Left lung (tissue), 10 donors: ENCODE results near the gene POU2F3. TPM values are rescaled to one million over a fixed set of nuclear protein-coding genes. Genes with fewer than 3 reads are reported as not detected.

Experiments used
- ATAC-seq: fragments of 200-7000 bp; cut with Tn5 transposase; one replicate; pipeline ENCODE4 v1.9.1; 2020; ENCODE audit warnings: moderate library complexity
- DNase-seq, 4 donors: peaks; one replicate each; pipeline ENCODE4 v3.0.0-alpha.2; 2013 to 2020
- H3K27ac ChIP-seq, 2 donors: fragments of 200-600 bp; sonication (generic) in 1 of 2; one replicate each; pipeline versions ENCODE4 v1.5.0 to v1.8.0; 2020 to 2021
- H3K27me3 ChIP-seq, 2 donors: fragments of 200-600 bp; sonication (generic) in 1 of 2; one replicate each; pipeline versions ENCODE4 v1.5.0 to v1.8.0; 2020 to 2021
- H3K36me3 ChIP-seq, 2 donors: fragments of 200-600 bp; sonication (generic) in 1 of 2; one replicate each; pipeline versions ENCODE4 v1.5.0 to v1.8.0; 2020 to 2021
- H3K4me1 ChIP-seq, 2 donors: fragments of 200-600 bp; one replicate each; pipeline ENCODE4 v1.8.0; 2021
- H3K4me3 ChIP-seq, 2 donors: fragments of 200-600 bp; sonication (generic) in 1 of 2; one replicate each; pipeline versions ENCODE4 v1.5.0 to v1.8.0; 2020 to 2021; ENCODE audit warnings: mild to moderate bottlenecking in 1 of 2
- H3K9me3 ChIP-seq, 2 donors: fragments of 200-600 bp; sonication (generic) in 1 of 2; one replicate each; pipeline versions ENCODE4 v1.5.0 to v1.8.0; 2020 to 2021
- intact Hi-C, 2 donors: fragments of 100-400 bp; cut with DNase I; formaldehyde crosslinking; loops; one replicate each; pipeline versions ENCODE4 v1.11.2 to v1.14.2; 2022
- polyA plus RNA-seq, 6 donors: library from polyadenylated mRNA; unstranded; fragments of 120-200 nt; gene quantifications; one replicate each; pipeline ENCODE4 v1.2.1, GENCODE V29; 2013; ENCODE audit not compliant: insufficient read length in 6 of 6
- total RNA-seq, 2 donors: library from RNA; stranded (reverse); fragmentation: NEBNext Ultra II Directional; extraction: Animal tissue kit (Norgen Biotek cat#: 25700); gene quantifications; one replicate each; pipeline ENCODE4 v1.2.1, GENCODE V29; 2021
- TF ChIP-seq, protein P1 (sequence below), 2 donors: fragments of 200-600 bp; sonication (generic) in 1 of 2; IDR thresholded peaks; one replicate each; pipeline versions ENCODE4 v1.5.0 to v1.8.0; 2021; ENCODE audit warnings: antibody characterized with exemption in 2 of 2
- donor health status: DM: no; HTN: yes; CAD: no.
- donor health status: DM: no; HTN: no; CAD: no.

The POU2F3 gene
- total and polyA plus RNA-seq, 8 donors = 0.63 to 3.3 (median 1.1) TPM

DNA sequence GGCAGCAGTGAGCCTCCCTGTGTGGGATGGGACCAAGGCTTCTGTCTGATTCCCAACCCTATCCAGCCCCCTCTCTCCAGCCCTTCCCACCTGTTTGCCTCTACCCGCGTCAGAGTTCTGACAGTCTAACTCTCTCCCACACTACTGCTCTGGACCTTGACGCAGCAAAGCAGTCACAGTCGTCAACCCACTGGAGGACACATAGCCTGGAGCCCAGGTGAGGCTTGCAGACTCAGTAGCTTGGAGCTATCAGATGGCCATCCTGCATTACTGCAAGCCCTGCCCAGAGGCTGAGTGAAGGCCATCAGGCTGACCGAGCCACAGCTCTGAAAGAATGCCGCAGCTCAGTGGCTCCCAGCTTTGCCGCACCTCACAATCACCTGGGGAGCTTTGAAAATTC lies 25.4 kb upstream of the POU2F3 start:
- no peak overlapping the region for H3K4me3 ChIP-seq
- peaks cover 5 to 20% of the 10 kb centered on the region in 2 donors for H3K4me1 ChIP-seq
- DNase-seq (no peak), ATAC-seq (no peak)
- no peak overlapping the region for H3K27ac ChIP-seq
- peaks cover 0 to 30% of the 10 kb centered on the region in 2 donors for H3K27me3 ChIP-seq
- H3K36me3 ChIP-seq = no peaks in the 10 kb centered on the region
- H3K9me3 ChIP-seq = no peaks in the 10 kb centered on the region
- TF ChIP-seq, protein P1, sequence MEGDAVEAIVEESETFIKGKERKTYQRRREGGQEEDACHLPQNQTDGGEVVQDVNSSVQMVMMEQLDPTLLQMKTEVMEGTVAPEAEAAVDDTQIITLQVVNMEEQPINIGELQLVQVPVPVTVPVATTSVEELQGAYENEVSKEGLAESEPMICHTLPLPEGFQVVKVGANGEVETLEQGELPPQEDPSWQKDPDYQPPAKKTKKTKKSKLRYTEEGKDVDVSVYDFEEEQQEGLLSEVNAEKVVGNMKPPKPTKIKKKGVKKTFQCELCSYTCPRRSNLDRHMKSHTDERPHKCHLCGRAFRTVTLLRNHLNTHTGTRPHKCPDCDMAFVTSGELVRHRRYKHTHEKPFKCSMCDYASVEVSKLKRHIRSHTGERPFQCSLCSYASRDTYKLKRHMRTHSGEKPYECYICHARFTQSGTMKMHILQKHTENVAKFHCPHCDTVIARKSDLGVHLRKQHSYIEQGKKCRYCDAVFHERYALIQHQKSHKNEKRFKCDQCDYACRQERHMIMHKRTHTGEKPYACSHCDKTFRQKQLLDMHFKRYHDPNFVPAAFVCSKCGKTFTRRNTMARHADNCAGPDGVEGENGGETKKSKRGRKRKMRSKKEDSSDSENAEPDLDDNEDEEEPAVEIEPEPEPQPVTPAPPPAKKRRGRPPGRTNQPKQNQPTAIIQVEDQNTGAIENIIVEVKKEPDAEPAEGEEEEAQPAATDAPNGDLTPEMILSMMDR (IDR thresholded peaks at IDR 0.05) = no peak
- intact Hi-C loops = no loop called here

DNA sequence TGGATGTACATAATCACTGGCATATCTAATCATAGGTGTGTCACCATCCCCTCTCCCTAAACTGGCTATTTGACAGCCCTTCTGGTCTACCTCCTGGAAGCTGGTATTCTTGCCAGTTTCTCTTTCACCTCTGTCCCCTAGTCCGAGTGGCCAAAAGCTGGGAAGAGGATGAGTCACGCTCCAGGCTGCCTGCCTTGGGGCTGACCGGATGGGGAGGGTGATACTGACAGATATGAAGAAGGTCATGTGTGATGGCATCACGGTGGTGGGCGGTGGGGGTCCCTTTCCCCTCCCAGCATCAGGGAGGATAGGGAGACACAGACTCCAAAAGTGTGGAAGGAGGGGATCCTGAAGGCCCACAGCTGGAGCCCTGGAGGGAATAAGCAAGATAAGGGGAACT lies 24.3 kb upstream of the POU2F3 start:
- no peak overlapping the region for H3K27ac ChIP-seq
- H3K36me3 ChIP-seq = no peaks in the 10 kb centered on the region
- DNase-seq (no peak), ATAC-seq (no peak)
- H3K4me1 ChIP-seq = peaks cover 0 to 11% of the 10 kb centered on the region in 2 donors
- intact Hi-C loops = no loop called here
- H3K9me3 ChIP-seq = no peaks in the 10 kb centered on the region
- H3K4me3 ChIP-seq = no peak overlapping the region
- peaks cover 0 to 19% of the 10 kb centered on the region in 2 donors for H3K27me3 ChIP-seq
- TF ChIP-seq, protein P1 (IDR thresholded peaks at IDR 0.05) = no peak

DNA sequence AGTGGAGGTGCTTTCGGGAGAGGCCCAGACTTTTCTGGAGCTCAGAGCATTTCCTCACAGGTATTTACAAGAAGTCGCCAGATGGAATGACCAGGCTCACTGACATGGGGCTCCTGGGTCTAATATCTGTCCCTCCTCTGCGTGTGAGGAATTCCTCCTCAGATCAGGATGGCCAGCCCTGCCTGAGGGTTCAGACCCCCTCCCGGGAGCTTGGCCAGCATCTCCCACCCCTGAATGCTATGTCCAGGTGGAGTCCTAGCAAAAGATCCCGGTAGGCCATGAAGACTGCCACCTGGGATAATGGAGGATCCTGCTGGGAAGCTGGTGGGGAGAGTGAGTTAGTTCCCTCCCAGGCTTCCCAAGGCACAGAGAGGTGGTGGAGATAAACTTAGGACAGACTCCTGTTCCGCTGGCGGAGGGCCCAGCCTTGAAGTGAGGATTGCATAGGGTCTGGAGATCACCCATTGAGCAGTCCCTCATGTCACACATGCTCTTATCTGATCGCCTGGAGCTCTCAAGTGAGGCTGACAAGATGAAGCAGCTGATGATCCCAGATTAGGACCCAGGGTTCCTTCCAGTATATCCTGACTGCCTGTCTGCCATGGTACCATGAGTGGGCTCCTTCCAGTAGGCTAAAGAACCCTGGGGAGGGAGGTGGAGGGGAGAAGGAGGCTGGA lies 23.4 kb upstream of the POU2F3 start:
- no peaks in the 10 kb centered on the region for H3K36me3 ChIP-seq
- H3K4me3 ChIP-seq = no peak overlapping the region
- peaks cover 0 to 10% of the 10 kb centered on the region in 2 donors for H3K27me3 ChIP-seq
- DNase-seq (no peak), ATAC-seq (no peak)
- intact Hi-C loops = no loop called here
- H3K9me3 ChIP-seq = no peaks in the 10 kb centered on the region
- TF ChIP-seq, protein P1 (IDR thresholded peaks at IDR 0.05) = no peak
- peaks cover 0 to 6% of the 10 kb centered on the region in 2 donors for H3K4me1 ChIP-seq
- no peak overlapping the region for H3K27ac ChIP-seq

DNA sequence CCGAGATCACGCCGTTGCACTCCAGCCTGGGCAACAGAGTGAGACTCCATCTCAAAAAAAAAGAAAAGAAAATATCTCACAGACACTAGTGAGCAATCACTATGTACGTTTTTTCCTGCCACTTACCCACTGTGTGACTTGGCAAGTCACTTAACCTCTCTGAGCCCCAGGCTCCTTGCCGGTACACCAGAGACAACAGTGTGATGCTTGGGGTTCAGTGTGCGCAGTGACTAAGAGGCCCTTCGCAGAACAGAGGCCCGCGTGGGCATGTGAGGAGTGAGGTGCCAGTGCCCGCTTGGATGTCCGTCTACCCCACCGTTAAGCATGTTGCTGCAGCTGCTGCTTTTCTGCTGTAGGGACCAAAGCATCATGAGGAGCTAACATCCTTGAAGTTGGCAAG lies 22.4 kb upstream of the POU2F3 start:
- no peak overlapping the region for H3K27ac ChIP-seq
- H3K27me3 ChIP-seq = peaks cover 0 to under 1% of the 10 kb centered on the region in 2 donors
- ATAC-seq (no peak), DNase-seq (no peak)
- intact Hi-C loops = no loop called here
- no peaks in the 10 kb centered on the region for H3K4me1 ChIP-seq
- TF ChIP-seq, protein P1 (IDR thresholded peaks at IDR 0.05) = no peak
- no peak overlapping the region for H3K4me3 ChIP-seq
- no peaks in the 10 kb centered on the region for H3K9me3 ChIP-seq
- H3K36me3 ChIP-seq = no peaks in the 10 kb centered on the region

DNA sequence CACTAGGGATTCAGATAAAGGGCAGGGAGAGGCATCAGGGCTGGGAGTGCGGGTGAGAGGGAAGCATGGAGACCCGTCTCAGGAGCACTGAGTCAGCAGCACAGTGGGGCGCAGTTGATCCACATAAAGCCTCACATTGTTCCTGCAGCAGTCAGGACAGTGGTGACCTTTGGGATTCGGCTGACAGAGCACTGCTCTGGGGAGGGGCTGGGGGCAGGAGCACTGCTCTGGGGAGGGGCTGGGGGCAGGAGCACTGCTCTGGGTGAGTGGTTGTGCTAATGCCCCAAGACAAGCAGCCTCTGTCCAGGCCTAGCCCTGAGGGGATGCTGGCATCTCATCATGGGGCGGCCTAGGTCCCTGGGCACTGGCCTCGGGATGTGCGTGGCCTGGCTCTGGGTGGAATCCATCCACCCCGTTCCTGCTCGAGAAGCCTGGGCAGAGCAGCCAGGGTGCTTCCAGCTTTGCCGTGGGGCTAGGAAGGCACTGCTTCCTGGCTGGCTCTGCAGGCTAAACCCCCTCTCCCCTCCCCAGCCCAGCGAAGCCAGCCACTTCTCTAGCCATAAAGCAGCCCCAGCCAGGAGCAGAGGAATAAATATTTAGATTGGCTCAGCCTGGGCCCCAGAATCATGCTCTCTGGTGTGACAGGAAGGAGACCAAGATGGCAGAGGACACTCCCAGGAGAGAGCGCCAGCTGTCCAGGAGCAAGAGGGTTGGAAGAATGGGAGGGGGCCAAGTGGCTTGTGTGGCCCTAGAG lies 21.8 kb upstream of the POU2F3 start:
- no peak overlapping the region for H3K27ac ChIP-seq
- no peaks in the 10 kb centered on the region for H3K36me3 ChIP-seq
- DNase-seq = no peak
- H3K9me3 ChIP-seq = no peaks in the 10 kb centered on the region
- H3K4me1 ChIP-seq = no peaks in the 10 kb centered on the region
- TF ChIP-seq, protein P1 (IDR thresholded peaks at IDR 0.05) = no peak
- intact Hi-C loops = no loop called here
- no peak for ATAC-seq
- no peaks in the 10 kb centered on the region for H3K27me3 ChIP-seq
- H3K4me3 ChIP-seq = no peak overlapping the region
